VCaP (cell line): ENCODE data around the gene YAE1.

Experiments
- H3K27ac ChIP-seq: fragments of 450-650 bp; 2 replicates; pipeline ENCODE4 v1.5.1; 2017
- TF ChIP-seq, protein P1 (sequence below): fragments of 450-650 bp; conservative IDR thresholded peaks from 2 replicates; pipeline ENCODE4 v1.5.1; 2017; ENCODE audit warnings: mild to moderate bottlenecking, moderate library complexity

The YAE1 gene, protein sequence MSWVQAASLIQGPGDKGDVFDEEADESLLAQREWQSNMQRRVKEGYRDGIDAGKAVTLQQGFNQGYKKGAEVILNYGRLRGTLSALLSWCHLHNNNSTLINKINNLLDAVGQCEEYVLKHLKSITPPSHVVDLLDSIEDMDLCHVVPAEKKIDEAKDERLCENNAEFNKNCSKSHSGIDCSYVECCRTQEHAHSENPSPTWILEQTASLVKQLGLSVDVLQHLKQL

DNA sequence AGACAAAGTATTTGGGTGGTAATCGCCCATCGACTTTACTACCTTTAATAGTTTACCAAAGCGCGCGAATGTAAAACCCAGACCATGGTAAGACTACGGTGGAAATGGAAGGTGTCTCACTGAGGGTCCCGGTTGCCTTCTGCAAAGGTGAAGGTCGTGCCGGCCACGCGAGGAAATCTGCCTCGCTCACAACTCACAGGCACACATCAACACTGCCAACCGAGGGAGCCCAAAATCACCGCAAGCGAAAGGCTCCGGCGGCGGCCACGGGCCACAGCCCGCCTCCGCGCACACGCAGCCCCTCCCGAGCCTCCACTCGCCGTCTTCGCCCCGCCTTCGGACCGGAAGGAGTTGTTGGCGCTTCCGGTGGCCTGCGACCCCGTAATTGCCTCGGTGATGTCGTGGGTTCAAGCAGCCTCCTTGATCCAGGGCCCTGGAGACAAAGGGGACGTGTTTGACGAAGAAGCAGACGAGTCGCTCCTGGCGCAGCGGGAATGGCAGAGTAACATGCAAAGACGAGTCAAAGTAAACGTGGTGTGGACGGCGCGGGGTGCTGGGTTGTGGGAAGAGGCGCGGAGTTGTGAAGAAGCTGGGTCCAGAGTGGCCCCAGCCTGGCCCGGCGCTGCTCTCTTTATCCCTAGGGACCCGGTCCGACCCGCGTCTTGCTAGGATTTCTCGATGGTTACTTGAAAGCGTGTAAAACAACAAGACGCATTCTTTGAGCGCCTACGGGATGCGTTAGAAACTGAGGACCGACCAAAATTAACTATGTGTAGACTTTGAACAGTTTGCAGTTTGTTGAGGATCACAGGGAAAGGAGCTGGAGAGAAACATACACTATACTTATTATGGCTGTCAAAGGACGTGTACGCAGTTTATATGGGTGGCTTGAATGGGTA, at the start of gene YAE1:
Gene YAE1, plus strand, starts transcription at position 382 of the 899 bp plus-strand sequence. Its CDS starts 15 bp downstream, at position 397.
- TF ChIP-seq, protein P1, sequence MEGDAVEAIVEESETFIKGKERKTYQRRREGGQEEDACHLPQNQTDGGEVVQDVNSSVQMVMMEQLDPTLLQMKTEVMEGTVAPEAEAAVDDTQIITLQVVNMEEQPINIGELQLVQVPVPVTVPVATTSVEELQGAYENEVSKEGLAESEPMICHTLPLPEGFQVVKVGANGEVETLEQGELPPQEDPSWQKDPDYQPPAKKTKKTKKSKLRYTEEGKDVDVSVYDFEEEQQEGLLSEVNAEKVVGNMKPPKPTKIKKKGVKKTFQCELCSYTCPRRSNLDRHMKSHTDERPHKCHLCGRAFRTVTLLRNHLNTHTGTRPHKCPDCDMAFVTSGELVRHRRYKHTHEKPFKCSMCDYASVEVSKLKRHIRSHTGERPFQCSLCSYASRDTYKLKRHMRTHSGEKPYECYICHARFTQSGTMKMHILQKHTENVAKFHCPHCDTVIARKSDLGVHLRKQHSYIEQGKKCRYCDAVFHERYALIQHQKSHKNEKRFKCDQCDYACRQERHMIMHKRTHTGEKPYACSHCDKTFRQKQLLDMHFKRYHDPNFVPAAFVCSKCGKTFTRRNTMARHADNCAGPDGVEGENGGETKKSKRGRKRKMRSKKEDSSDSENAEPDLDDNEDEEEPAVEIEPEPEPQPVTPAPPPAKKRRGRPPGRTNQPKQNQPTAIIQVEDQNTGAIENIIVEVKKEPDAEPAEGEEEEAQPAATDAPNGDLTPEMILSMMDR: no peak

DNA sequence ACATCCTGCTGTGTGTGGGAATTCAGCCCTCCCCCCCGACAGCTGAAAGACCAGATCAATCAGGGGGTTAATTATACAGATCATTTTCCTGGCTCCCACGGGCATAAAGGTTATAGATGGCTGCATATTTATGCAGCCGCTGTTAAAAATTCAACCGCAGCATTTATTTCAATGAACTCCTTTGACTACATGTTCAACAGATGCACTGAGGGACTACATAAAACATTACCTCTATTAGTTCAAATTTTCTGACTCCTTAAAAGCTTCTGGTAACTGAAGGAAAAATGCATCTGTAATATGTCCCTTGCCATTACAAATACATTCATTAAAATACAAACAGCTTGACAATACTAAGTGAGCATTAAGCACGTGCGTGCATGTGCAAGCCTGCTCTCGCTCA, 49.7 kb upstream of the YAE1 start:
- TF ChIP-seq, protein P1: no peak
- no peak overlapping the region for H3K27ac ChIP-seq

More for the DNA sequence above, at the start of gene YAE1:
- H3K27ac ChIP-seq: peak within 1 kb of the TSS; percentile 88

DNA sequence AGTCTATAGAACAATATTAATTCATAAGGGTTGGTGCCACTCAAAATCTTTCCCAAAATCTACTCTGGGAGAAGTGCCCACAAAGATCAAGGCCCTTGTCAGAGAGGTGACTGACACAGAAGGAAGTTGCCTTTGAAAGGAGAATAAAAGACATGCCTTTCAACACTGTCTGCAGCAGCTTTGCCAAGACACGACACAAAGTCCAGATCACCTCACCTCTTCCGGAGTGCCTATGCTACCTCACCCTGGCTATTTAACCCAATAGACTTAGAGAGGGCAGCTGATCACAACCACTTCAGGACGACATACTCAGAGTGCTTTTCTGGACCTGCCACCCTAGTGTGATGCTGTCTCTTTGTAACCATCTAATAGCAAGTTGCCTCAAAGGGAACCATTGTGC, 49.0 kb upstream of the YAE1 start:
- TF ChIP-seq, protein P1: no peak
- H3K27ac ChIP-seq: no peak overlapping the region

DNA sequence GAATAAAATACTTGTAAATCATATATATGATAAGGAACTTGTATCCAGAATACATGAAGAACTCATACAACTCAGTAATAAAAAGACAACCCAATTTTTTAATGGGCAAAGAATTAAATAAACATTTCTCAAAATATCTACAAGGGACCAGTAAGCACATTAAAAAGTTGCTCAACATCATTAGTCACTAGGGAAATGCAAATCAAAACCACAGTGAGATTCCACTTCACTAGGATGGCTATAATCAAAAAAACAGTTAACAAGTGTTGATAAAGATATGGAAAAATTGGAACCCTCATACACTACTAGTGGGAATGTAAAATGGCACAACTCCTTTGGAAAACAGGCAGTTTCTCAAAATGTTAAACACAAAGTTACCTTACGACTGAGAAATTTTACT, 40.3 kb upstream of the YAE1 start:
- TF ChIP-seq, protein P1: no peak

DNA sequence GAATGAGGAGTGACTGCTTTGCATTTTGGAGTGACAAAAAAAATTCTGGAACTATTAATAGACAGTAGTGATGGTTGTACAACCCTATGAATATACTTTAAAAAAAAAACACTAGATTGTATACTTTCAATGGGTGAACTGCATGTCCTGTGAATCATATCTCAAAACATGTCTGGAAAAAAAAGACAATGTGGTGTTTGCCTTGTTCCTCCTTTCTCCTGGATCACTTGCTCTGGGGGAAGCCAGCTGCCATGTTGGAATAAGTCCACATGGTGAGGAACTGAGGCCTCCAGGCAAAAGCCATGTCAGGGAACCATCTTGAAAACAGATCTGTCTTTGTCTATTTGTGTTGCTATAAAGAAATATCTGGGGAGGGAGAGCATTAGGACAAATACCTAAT, 39.5 kb upstream of the YAE1 start:
- no peak overlapping the region for H3K27ac ChIP-seq
- TF ChIP-seq, protein P1: no peak

More for the DNA sequence above, 40.3 kb upstream of the YAE1 start:
- H3K27ac ChIP-seq: no peak overlapping the region

DNA sequence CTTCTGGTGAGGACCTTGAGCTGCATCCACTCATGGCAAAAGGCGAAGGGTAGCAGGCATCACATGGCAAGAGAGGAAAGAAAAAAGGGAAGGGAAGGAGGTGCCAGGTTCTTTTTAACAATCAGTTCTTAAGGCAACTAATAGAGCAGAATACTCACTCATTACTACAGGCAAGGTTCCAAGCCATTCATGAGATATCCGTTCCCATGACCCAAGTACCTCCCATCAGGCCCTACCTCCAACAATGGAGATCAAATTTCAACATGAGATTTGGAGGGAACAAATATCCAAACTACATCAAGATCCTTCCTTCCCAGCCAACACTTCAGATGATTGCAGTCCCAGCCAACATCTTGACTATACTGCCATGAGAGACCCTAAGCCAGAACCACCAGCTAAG, 38.9 kb upstream of the YAE1 start:
- no peak overlapping the region for H3K27ac ChIP-seq
- TF ChIP-seq, protein P1: no peak

DNA sequence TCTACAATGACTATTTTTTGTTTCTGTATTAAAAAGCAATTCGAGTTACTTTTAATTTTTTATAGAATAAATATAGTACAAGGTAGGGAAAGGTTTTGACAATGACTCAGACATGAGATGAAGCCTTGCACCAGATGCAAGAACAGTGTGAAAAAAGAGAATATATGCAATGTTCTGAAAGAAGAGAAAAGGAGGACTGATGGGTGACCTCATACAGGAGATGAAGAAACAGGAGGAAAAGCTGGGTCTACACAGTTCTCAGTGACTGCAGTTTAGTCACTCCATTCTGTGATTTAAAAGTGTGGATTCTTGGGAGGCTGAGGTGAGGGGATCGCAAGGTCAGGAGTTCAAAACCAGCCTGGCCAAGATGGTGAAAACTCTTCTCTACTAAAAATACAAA, 38.3 kb upstream of the YAE1 start:
- no peak overlapping the region for H3K27ac ChIP-seq
- TF ChIP-seq, protein P1: no peak
